Fibroblast of skin of back (primary cell): ENCODE data around the gene AUNIP.

Experiments used
- DNase-seq: peaks from one replicate; pipeline ENCODE4 v3.0.0-alpha.2; 2013

Gene AUNIP

DNA sequence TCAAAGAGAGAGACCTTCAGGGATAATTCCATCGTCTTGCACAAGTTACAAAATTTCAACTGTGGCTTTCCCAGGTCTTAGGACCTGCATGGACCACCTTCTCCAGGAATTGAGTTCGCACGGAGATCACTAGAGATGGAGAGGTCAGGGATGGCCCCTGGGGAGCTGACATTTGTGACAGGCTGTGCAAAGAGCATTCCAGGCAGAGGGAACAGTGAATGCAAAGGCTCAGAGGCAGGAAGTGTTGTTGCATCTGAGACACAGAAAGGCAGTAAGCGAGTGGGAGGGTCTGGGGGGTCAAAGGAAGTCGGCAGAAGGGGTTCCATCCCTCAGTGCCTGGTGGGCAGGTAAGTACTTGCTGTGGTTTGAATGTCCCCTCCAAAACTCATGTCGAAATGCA, 68.8 kb downstream of the AUNIP start:
- DNase-seq, result no peak

DNA sequence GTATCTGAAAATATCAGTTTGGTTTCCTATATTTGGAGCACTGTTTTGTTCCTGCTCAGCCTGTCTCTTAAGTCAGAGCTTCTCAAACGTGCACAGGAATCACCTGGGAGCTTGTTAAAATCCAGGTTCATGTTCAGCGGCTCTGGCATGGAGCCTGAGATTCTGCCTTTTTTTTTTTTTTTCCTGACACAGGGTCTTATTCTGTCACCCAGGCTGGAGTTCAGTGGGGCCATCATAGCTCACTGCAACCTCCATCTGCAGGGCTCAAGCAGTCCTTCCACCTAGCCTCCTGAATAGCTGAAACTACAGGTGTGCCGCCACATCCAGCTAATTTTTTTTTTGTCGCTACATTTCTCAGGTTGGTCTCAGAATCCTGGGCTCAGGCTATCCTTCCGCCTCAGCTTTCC, 71.5 kb downstream of the AUNIP start:
- DNase-seq, result no peak

DNA sequence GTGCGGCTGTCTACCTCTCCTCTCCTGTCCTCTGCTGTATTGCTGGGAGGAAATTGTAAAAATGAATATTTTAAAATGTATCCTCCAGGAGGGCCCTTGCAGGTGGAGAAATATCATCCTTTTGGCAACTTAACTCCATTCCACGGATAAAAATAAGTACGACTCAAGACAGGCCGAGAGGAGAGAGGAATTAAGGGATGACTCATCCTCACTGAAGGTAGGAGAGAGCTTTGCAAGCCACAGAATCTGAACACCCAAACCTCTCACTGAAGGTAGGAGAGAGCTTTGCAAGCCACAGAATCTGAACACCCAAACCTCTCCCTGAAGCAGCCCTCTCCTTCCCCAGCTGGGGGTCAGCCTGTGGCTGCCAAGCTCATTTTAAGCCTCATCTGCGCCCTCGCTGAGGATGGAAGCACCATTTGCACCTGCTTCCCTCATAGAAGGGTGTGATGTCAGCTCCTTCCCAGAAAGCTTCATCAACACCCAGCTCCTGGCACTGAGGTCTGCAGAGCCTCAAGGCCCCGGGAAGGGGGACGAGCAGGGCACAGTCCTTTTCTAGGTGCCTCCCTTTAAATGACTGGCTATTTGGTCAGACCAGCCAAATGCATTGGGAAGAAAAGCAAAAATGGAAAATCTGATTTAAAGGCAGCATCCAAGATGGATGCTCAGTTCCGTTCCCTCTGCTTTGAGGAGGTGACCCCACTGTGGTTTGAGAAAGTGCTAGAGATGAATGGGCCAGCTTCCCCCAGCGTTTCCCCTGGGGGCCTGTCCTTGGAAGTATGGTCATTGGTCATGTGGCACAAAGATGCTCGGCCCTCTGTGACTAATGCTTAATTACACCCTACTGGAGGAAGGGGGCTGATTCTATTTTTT, 72.1 kb downstream of the AUNIP start:
- peak; percentile 43 for DNase-seq

DNA sequence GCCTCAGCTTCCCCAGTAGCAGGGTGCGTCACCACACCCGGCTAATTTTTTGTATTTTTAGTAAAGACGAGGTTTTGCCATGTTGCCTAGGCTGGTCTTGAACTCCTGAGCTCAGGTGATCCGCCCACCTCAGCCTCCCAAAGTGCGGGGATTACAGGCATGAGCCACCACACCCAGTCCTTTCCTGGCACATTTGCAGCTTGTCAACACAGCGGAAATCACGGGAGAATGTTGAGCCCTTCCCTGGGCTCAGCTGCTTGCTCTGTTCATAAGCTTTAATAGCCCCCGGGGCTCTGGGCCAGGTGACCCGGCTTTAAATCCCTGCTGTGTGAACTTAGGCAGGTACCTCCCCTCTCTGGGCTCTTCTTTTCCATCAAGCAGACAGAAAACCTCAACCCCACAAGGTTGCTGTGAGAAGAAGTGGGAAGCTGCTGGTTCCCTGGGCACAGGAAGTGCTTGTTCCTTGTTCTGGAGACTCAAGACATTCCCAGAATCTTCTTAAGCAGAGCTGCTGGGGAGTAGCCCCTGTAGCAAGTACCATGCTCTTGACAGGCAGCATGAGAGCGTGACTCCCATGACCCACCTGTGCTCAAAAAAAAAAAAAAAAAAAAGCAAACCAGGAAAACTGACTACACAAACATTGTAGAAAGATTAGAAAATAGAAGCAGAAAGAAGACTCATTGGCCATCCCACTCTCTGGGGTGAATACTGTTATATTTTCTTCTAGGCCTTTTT, 73.8 kb downstream of the AUNIP start:
- no peak for DNase-seq

DNA sequence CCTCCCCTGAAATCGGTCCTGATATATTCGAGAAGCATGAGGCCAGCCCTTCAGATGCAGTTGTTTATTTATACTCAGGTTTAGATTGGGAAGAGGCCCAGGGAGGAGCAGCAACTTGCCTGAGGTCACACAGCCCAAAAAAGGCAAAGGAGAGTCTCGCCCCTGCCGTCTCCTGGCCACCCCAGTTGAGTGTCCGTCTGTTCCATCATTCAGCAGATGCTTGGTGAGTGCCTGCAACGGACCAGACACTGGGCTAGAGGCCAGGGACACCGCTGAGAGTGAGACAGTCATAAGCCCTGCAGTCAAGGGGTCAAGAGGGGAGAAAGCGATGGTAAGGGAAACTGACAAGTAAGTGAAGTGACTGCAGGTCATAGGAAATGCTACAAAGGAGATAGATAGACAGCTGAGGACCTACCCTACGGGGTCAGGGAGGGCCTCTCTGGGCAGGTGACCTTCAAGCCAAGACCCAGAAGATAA, 74.6 kb downstream of the AUNIP start:
- DNase-seq, result no peak
